Stromal cell of bone marrow (primary cell): ENCODE data around the gene KLHL29.

ENCODE experiments used
- DNase-seq: peaks from one replicate; pipeline ENCODE4 v3.0.0-alpha.2; 2012; ENCODE audit warnings: low read depth

Gene KLHL29

GRCh38 chr2:23531280-23531679, 146.3 kb downstream of the KLHL29 start:
- no peak for DNase-seq

- no peak for DNase-seq
These were observed 146.9 kb downstream of the KLHL29 start for GRCh38 chr2:23531881-23532280.

GRCh38 chr2:23532391-23533337, 147.7 kb downstream of the KLHL29 start:
- no peak for DNase-seq

GRCh38 chr2:23533338-23533695, 148.3 kb downstream of the KLHL29 start:
- no peak for DNase-seq

GRCh38 chr2:23534771-23535170, 149.8 kb downstream of the KLHL29 start:
- DNase-seq = no peak

- DNase-seq = no peak
These were observed 151.3 kb downstream of the KLHL29 start for GRCh38 chr2:23536326-23536725.

- no peak for DNase-seq
These were observed 153.0 kb downstream of the KLHL29 start for GRCh38 chr2:23537991-23538390.

- no peak for DNase-seq
These were observed 153.6 kb downstream of the KLHL29 start for GRCh38 chr2:23538566-23538965.

GRCh38 chr2:23540804-23541360, 155.9 kb downstream of the KLHL29 start:
- no peak for DNase-seq

GRCh38 chr2:23541503-23542229, 156.7 kb downstream of the KLHL29 start:
- DNase-seq = no peak

GRCh38 chr2:23542230-23542789, 157.3 kb downstream of the KLHL29 start:
- DNase-seq = no peak

- no peak for DNase-seq
These were observed 158.3 kb downstream of the KLHL29 start for GRCh38 chr2:23543302-23543701.

GRCh38 chr2:23543728-23544127, 158.7 kb downstream of the KLHL29 start:
- DNase-seq = no peak

GRCh38 chr2:23544589-23545295, 159.8 kb downstream of the KLHL29 start:
- DNase-seq = no peak

- no peak for DNase-seq
These were observed 160.4 kb downstream of the KLHL29 start for GRCh38 chr2:23545396-23545795.

- no peak for DNase-seq
These were observed 160.8 kb downstream of the KLHL29 start for GRCh38 chr2:23545811-23546210.

GRCh38 chr2:23546913-23547312, 161.9 kb downstream of the KLHL29 start:
- no peak for DNase-seq

- no peak for DNase-seq
These were observed 162.7 kb downstream of the KLHL29 start for GRCh38 chr2:23547725-23548124.

GRCh38 chr2:23548143-23548769, 163.3 kb downstream of the KLHL29 start:
- no peak for DNase-seq

- no peak for DNase-seq
These were observed 164.1 kb downstream of the KLHL29 start for GRCh38 chr2:23549051-23549450.

- DNase-seq = no peak
These were observed 165.0 kb downstream of the KLHL29 start for GRCh38 chr2:23549821-23550530.
